WTC11 (cell line): Measurements from ENCODE around the gene MRTFB. TPM values are rescaled to one million over a fixed set of nuclear protein-coding genes. Genes with fewer than 3 reads are reported as not detected.

ENCODE experiments used
- ATAC-seq: fragments of 200-7000 bp; cut with Tn5 transposase; 2 replicates; pipeline ENCODE4 v1.10.0; 2021; ENCODE audit warnings: mild to moderate bottlenecking, moderate library complexity
- CTCF ChIA-PET: fragments of 300-600 bp; sonication (Branson Sonifier 250); formaldehyde crosslinking; loops from one replicate; lab custom pipeline; 2021; ENCODE audit warnings: antibody characterized with exemption; lab: Charles Lee
- POLR2A ChIA-PET: fragments of 350-600 bp; sonication (Branson Sonifier 250); formaldehyde crosslinking; loops from one replicate; lab custom pipeline; 2021; ENCODE audit warnings: antibody characterized with exemption; lab: Charles Lee
- DNase-seq: peaks from one replicate; pipeline ENCODE4 v3.0.0; 2021; ENCODE audit warnings: low spot score
- H3K27ac Mint-ChIP-seq: 2 replicates; pipeline ENCODE4 v1.8.0; 2021; ENCODE audit warnings: mixed read lengths
- H3K27me3 Mint-ChIP-seq: 2 replicates; pipeline ENCODE4 v1.8.0; 2021; ENCODE audit warnings: low read depth, mild to moderate bottlenecking, moderate library complexity, mixed read lengths
- H3K36me3 Mint-ChIP-seq: 2 replicates; pipeline ENCODE4 v1.8.0; 2021; ENCODE audit warnings: mixed read lengths
- H3K4me1 Mint-ChIP-seq: 2 replicates; pipeline ENCODE4 v1.8.0; 2022; ENCODE audit warnings: mixed read lengths
- H3K4me3 Mint-ChIP-seq: 2 replicates; pipeline ENCODE4 v1.8.0; 2021; ENCODE audit warnings: mild to moderate bottlenecking, moderate library complexity, mixed read lengths
- H3K9me3 Mint-ChIP-seq: 2 replicates; pipeline ENCODE4 v1.8.0; 2021; ENCODE audit warnings: mixed read lengths
- ATF1 ChIP-seq: sonication (generic); formaldehyde crosslinking; IDR thresholded peaks from 2 replicates; pipeline ENCODE4 v1.8.1; 2023; ENCODE audit warnings: mild to moderate bottlenecking, moderate library complexity, missing genetic modification reagents
- CREB1 ChIP-seq: sonication (generic); formaldehyde crosslinking; IDR thresholded peaks from 2 replicates; pipeline ENCODE4 v1.8.0; 2023; ENCODE audit warnings: mild to moderate bottlenecking, missing genetic modification reagents
- GABPB1 ChIP-seq: sonication (generic); formaldehyde crosslinking; IDR thresholded peaks from 2 replicates; pipeline ENCODE4 v1.8.1; 2023; ENCODE audit warnings: mild to moderate bottlenecking, missing genetic modification reagents
- IRF2 ChIP-seq: sonication (generic); formaldehyde crosslinking; IDR thresholded peaks from 2 replicates; pipeline ENCODE4 v1.8.0; 2022; ENCODE audit warnings: low read depth, missing genetic modification reagents, borderline replicate concordance
- JAZF1 ChIP-seq: fragments of 250-450 bp; sonication (Bioruptor Pico); IDR thresholded peaks from 2 replicates; pipeline ENCODE4 v1.9.0; 2021; ENCODE audit warnings: moderate library complexity, mild to moderate bottlenecking, inconsistent platforms
- JUN ChIP-seq: sonication (generic); formaldehyde crosslinking; IDR thresholded peaks from 2 replicates; pipeline ENCODE4 v1.8.0; 2023; ENCODE audit warnings: mild to moderate bottlenecking, missing genetic modification reagents
- KAT7 ChIP-seq: sonication (generic); formaldehyde crosslinking; IDR thresholded peaks from 2 replicates; pipeline ENCODE4 v1.8.1; 2023; ENCODE audit warnings: missing genetic modification reagents, mild to moderate bottlenecking, borderline replicate concordance
- NFATC4 ChIP-seq: fragments of 250-450 bp; sonication (Bioruptor Pico); IDR thresholded peaks from 2 replicates; pipeline ENCODE4 v1.9.0; 2021; ENCODE audit warnings: mild to moderate bottlenecking
- NR3C1 ChIP-seq: sonication (generic); formaldehyde crosslinking; conservative IDR thresholded peaks from 2 replicates; pipeline ENCODE4 v1.8.1; 2023; ENCODE audit warnings: low read depth, mild to moderate bottlenecking, missing genetic modification reagents
- PRRX2 ChIP-seq: fragments of 250-450 bp; sonication (Bioruptor Pico); IDR thresholded peaks from 2 replicates; pipeline ENCODE4 v1.8.0; 2021; ENCODE audit warnings: mild to moderate bottlenecking
- RELA ChIP-seq: sonication (generic); formaldehyde crosslinking; IDR thresholded peaks from 2 replicates; pipeline ENCODE4 v1.8.1; 2022; ENCODE audit warnings: missing genetic modification reagents, mild to moderate bottlenecking, borderline replicate concordance
- SP1 ChIP-seq: sonication (generic); formaldehyde crosslinking; conservative IDR thresholded peaks from 2 replicates; pipeline ENCODE4 v1.8.1; 2022; ENCODE audit warnings: missing genetic modification reagents
- total RNA-seq: library from RNA; stranded (reverse); gene quantifications from 3 replicates; pipeline ENCODE4 v1.2.3, GENCODE V29; 2021
- TF ChIP-seq, protein P1 (sequence below): fragments of 250-450 bp; sonication (Bioruptor Pico); IDR thresholded peaks from 2 replicates; pipeline ENCODE4 v2.1.2; 2022; ENCODE audit warnings: mild to moderate bottlenecking, moderate library complexity
- TF ChIP-seq, protein P2 (sequence below): fragments of 250-450 bp; sonication (Bioruptor Pico); IDR thresholded peaks from 2 replicates; pipeline ENCODE4 v1.9.0; 2021; ENCODE audit warnings: mild to moderate bottlenecking
- TF ChIP-seq, protein P3 (sequence below): sonication (generic); formaldehyde crosslinking; IDR thresholded peaks from 2 replicates; pipeline ENCODE4 v1.8.0; 2022; ENCODE audit warnings: missing genetic modification reagents
- TF ChIP-seq, protein P4 (sequence below): sonication (generic); formaldehyde crosslinking; IDR thresholded peaks from 2 replicates; pipeline ENCODE4 v1.8.0; 2023; ENCODE audit warnings: mild to moderate bottlenecking, missing genetic modification reagents
- TF ChIP-seq, protein P5 (sequence below): fragments of 250-450 bp; sonication (Bioruptor Pico); conservative IDR thresholded peaks from 2 replicates; pipeline ENCODE4 v1.9.0; 2021; ENCODE audit warnings: mild to moderate bottlenecking
- TF ChIP-seq, protein P6 (sequence below): sonication (generic); formaldehyde crosslinking; IDR thresholded peaks from 2 replicates; pipeline ENCODE4 v1.8.1; 2023; ENCODE audit warnings: mild to moderate bottlenecking, missing genetic modification reagents, borderline replicate concordance

The MRTFB gene
- total RNA-seq, 1 experiment from 2014 or later, result 30.8 TPM

DNA sequence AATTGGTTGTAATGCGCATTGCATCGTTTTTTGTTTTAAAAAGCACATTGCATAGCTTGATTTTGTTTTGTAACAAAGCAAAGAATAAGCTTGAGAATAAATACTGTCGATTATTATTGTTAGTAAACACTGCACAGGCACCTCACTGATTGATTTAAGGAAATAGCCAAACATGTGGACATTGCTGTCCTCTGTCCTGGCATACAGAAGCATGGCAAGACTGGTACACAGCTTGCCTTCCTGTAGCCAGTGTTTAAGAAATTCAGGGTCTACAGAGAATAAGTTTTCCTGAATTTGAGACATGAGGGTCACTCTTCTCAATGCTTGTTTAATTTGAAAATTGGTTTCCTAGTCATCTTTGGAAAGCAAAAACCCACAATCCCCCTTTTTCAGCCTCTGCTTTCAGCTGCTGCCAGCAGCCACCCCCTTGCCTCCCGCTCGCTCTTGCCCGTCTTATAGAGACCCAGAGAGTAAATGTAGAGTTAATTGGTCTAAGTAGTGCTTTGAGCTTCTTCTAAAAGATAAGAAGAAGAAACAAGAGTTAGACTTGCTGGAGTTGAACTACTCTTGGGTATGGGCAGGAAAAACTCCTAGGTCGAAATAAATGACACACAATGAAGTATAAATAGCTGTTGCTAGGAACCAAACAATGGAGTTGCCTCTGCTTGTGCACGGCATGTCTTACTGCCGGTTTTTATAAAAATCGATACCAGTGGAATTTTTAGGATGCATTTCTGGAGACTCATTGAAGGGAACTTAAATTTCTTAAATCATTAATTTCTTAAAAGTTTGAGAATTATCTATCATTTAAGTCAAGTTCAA, 116.6 kb downstream of the MRTFB start:
- Mint-ChIP-seq H3K4me1 (peaks cover 34% of the 10 kb centered on the region), H3K27ac (peak overlapping the region; percentile 80; the same call in 1 of the 2 replicates), H3K4me3 (no peak overlapping the region), H3K36me3 (no peaks in the 10 kb centered on the region), H3K9me3 (no peaks in the 10 kb centered on the region), H3K27me3 (no peaks in the 10 kb centered on the region)
- ChIA-PET CTCF (interaction anchor here (0.9 to 2.8 kb wide), 9 partner anchors 8 to 268 kb away, joined by 3 to 28 read pairs (median 4); partner anchors contain the start of gene ERCC4), POLR2A (interaction anchor here (0.8 to 0.9 kb wide), 2 partner anchors 143 to 1783 kb away, joined by 3 read pairs; no protein-coding TSS in a partner anchor)
- ATAC-seq (no peak), DNase-seq (no peak)
- TF ChIP-seq, protein P1, sequence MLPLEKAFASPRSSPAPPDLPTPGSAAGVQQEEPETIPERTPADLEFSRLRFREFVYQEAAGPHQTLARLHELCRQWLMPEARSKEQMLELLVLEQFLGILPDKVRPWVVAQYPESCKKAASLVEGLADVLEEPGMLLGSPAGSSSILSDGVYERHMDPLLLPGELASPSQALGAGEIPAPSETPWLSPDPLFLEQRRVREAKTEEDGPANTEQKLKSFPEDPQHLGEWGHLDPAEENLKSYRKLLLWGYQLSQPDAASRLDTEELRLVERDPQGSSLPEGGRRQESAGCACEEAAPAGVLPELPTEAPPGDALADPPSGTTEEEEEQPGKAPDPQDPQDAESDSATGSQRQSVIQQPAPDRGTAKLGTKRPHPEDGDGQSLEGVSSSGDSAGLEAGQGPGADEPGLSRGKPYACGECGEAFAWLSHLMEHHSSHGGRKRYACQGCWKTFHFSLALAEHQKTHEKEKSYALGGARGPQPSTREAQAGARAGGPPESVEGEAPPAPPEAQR, result no peak
- TF ChIP-seq, protein P2, sequence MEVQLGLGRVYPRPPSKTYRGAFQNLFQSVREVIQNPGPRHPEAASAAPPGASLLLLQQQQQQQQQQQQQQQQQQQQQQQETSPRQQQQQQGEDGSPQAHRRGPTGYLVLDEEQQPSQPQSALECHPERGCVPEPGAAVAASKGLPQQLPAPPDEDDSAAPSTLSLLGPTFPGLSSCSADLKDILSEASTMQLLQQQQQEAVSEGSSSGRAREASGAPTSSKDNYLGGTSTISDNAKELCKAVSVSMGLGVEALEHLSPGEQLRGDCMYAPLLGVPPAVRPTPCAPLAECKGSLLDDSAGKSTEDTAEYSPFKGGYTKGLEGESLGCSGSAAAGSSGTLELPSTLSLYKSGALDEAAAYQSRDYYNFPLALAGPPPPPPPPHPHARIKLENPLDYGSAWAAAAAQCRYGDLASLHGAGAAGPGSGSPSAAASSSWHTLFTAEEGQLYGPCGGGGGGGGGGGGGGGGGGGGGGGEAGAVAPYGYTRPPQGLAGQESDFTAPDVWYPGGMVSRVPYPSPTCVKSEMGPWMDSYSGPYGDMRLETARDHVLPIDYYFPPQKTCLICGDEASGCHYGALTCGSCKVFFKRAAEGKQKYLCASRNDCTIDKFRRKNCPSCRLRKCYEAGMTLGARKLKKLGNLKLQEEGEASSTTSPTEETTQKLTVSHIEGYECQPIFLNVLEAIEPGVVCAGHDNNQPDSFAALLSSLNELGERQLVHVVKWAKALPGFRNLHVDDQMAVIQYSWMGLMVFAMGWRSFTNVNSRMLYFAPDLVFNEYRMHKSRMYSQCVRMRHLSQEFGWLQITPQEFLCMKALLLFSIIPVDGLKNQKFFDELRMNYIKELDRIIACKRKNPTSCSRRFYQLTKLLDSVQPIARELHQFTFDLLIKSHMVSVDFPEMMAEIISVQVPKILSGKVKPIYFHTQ (CRISPR knock-in tag), result no peak
- TF ChIP-seq CREB1 (CRISPR knock-in tag), result no peak
- TF ChIP-seq, protein P3, sequence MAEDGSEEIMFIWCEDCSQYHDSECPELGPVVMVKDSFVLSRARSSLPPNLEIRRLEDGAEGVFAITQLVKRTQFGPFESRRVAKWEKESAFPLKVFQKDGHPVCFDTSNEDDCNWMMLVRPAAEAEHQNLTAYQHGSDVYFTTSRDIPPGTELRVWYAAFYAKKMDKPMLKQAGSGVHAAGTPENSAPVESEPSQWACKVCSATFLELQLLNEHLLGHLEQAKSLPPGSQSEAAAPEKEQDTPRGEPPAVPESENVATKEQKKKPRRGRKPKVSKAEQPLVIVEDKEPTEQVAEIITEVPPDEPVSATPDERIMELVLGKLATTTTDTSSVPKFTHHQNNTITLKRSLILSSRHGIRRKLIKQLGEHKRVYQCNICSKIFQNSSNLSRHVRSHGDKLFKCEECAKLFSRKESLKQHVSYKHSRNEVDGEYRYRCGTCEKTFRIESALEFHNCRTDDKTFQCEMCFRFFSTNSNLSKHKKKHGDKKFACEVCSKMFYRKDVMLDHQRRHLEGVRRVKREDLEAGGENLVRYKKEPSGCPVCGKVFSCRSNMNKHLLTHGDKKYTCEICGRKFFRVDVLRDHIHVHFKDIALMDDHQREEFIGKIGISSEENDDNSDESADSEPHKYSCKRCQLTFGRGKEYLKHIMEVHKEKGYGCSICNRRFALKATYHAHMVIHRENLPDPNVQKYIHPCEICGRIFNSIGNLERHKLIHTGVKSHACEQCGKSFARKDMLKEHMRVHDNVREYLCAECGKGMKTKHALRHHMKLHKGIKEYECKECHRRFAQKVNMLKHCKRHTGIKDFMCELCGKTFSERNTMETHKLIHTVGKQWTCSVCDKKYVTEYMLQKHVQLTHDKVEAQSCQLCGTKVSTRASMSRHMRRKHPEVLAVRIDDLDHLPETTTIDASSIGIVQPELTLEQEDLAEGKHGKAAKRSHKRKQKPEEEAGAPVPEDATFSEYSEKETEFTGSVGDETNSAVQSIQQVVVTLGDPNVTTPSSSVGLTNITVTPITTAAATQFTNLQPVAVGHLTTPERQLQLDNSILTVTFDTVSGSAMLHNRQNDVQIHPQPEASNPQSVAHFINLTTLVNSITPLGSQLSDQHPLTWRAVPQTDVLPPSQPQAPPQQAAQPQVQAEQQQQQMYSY, result no peak
- TF ChIP-seq NFATC4, result no peak
- TF ChIP-seq RELA (CRISPR knock-in tag), result no peak
- TF ChIP-seq JAZF1 (CRISPR knock-in tag), result no peak
- TF ChIP-seq PRRX2, result no peak
- no peak for TF ChIP-seq ATF1 (CRISPR knock-in tag)
- no peak for TF ChIP-seq GABPB1 (CRISPR knock-in tag)
- no peak for TF ChIP-seq KAT7 (CRISPR knock-in tag)
- no peak for TF ChIP-seq NR3C1
- TF ChIP-seq, protein P4, sequence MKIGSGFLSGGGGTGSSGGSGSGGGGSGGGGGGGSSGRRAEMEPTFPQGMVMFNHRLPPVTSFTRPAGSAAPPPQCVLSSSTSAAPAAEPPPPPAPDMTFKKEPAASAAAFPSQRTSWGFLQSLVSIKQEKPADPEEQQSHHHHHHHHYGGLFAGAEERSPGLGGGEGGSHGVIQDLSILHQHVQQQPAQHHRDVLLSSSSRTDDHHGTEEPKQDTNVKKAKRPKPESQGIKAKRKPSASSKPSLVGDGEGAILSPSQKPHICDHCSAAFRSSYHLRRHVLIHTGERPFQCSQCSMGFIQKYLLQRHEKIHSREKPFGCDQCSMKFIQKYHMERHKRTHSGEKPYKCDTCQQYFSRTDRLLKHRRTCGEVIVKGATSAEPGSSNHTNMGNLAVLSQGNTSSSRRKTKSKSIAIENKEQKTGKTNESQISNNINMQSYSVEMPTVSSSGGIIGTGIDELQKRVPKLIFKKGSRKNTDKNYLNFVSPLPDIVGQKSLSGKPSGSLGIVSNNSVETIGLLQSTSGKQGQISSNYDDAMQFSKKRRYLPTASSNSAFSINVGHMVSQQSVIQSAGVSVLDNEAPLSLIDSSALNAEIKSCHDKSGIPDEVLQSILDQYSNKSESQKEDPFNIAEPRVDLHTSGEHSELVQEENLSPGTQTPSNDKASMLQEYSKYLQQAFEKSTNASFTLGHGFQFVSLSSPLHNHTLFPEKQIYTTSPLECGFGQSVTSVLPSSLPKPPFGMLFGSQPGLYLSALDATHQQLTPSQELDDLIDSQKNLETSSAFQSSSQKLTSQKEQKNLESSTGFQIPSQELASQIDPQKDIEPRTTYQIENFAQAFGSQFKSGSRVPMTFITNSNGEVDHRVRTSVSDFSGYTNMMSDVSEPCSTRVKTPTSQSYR (CRISPR knock-in tag), result no peak
- TF ChIP-seq JUN (CRISPR knock-in tag), result no peak
- TF ChIP-seq, protein P5, sequence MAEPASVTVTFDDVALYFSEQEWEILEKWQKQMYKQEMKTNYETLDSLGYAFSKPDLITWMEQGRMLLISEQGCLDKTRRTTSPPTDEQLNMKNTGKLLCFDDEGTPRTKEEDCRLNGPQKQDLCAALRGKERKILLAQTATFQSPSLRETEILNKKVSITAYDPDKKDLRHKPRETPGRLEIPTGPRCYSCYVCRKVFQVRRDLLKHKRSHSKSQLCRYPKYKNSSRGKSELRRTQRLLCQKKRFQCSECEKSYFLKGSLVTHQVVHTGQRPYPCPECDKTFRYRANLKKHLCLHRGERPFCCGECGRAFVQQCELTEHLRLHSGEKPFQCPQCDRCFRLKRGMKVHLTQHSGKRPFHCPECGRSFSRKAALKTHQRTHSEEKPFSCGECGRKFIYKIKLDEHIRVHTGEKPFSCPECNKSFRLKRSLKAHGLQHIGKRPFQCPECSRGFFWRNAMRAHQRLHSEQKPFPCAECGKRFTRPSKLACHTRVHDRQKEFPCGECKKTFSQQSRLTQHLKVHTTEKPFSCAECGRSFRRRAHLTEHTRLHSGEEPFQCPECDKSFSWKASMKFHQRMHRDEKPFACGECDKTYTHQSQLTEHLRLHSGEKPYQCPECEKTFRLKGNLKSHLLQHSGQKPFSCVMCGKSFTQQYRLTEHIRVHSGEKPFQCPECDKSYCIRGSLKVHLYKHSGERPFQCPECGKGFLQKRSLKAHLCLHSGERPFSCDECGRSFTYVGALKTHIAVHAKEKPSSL, result no peak
- TF ChIP-seq SP1, result no peak
- TF ChIP-seq, protein P6, sequence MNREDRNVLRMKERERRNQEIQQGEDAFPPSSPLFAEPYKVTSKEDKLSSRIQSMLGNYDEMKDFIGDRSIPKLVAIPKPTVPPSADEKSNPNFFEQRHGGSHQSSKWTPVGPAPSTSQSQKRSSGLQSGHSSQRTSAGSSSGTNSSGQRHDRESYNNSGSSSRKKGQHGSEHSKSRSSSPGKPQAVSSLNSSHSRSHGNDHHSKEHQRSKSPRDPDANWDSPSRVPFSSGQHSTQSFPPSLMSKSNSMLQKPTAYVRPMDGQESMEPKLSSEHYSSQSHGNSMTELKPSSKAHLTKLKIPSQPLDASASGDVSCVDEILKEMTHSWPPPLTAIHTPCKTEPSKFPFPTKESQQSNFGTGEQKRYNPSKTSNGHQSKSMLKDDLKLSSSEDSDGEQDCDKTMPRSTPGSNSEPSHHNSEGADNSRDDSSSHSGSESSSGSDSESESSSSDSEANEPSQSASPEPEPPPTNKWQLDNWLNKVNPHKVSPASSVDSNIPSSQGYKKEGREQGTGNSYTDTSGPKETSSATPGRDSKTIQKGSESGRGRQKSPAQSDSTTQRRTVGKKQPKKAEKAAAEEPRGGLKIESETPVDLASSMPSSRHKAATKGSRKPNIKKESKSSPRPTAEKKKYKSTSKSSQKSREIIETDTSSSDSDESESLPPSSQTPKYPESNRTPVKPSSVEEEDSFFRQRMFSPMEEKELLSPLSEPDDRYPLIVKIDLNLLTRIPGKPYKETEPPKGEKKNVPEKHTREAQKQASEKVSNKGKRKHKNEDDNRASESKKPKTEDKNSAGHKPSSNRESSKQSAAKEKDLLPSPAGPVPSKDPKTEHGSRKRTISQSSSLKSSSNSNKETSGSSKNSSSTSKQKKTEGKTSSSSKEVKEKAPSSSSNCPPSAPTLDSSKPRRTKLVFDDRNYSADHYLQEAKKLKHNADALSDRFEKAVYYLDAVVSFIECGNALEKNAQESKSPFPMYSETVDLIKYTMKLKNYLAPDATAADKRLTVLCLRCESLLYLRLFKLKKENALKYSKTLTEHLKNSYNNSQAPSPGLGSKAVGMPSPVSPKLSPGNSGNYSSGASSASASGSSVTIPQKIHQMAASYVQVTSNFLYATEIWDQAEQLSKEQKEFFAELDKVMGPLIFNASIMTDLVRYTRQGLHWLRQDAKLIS (CRISPR knock-in tag), result no peak
- TF ChIP-seq IRF2 (CRISPR knock-in tag), result no peak
